ENCODE data around the gene CFP.

Gene CFP

DNA sequence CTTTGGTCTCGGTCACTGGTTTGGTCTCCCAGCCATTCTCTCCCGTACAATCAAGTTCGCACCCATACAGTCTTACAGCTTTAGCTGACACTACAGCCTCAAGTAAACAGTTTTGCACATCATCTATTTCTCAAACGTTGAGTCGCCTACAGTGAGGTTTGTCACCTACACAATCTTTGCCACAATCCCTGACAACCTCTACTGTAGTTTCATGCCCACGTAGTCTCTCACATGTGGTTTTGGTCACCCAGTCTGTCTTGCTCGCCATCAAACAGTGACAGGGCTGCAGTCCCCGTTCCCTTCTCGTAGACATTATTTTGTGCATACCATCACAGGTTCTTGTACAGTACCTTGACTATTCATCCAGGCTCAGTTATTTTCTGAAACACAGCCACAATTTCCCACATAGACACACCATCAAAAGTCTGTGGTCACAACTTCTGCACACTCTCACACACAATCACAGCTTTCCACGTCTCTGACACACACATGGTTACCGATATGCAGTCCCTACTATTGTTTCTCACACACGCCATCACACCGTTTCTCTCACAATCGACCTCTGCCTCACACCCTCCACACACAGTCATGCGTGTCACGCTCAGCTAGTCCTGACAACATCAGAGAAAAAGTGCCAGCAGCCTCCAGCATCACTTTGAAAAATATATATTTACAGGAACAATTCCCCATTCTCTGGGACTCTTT, 5.3 kb upstream of the CFP start:
- TF ChIP-seq, protein P1, sequence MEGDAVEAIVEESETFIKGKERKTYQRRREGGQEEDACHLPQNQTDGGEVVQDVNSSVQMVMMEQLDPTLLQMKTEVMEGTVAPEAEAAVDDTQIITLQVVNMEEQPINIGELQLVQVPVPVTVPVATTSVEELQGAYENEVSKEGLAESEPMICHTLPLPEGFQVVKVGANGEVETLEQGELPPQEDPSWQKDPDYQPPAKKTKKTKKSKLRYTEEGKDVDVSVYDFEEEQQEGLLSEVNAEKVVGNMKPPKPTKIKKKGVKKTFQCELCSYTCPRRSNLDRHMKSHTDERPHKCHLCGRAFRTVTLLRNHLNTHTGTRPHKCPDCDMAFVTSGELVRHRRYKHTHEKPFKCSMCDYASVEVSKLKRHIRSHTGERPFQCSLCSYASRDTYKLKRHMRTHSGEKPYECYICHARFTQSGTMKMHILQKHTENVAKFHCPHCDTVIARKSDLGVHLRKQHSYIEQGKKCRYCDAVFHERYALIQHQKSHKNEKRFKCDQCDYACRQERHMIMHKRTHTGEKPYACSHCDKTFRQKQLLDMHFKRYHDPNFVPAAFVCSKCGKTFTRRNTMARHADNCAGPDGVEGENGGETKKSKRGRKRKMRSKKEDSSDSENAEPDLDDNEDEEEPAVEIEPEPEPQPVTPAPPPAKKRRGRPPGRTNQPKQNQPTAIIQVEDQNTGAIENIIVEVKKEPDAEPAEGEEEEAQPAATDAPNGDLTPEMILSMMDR (IDR thresholded peaks at IDR 0.05; ENCODE audit: low read depth, low read length), result no peak
- no peak overlapping the region for H3K4me3 ChIP-seq (ENCODE audit: low read depth, low read length)

DNA sequence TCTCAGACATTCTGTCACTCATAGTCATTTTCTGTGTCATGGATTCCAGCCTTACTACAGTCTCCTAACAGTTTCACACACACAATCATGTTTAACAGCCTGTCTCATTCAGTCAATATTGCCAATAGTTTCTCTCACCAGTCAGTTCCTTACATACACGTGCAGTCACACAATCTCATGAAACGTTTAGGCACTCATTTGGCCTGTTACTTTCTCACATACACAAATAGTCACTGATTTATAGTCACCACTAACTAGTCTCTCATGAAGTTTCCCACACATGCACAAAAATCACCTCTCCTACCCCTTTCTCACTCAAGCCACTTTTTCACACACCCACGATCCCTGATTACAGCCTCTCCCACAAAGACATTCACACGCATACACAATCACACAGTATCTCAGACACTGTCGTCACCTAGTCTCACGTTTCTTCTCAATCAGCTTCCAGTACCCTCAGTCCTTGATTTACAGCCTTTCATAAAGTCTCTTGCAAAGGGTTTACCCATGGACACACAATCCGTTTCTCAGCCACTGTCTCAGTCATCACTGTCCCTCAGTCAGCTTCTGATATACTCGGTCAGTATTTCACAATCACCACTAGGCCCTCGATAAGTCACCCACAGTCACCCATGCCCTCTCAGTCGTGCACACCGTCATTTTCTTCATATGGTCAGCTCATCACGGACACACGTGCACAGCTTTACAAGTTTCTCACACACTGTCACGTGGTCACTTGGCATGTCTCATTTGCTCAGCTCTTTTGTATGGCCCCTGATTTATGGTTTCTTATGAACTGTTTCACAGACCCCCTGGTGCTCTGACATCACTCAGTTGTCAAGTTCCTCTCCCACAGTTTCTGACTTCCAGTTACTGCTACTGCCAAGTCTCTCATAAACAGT, 4.2 kb upstream of the CFP start:
- TF ChIP-seq, protein P1 (IDR thresholded peaks at IDR 0.05; ENCODE audit: low read depth, low read length), result no peak
- H3K4me3 ChIP-seq (ENCODE audit: low read depth, low read length), result no peak overlapping the region

DNA sequence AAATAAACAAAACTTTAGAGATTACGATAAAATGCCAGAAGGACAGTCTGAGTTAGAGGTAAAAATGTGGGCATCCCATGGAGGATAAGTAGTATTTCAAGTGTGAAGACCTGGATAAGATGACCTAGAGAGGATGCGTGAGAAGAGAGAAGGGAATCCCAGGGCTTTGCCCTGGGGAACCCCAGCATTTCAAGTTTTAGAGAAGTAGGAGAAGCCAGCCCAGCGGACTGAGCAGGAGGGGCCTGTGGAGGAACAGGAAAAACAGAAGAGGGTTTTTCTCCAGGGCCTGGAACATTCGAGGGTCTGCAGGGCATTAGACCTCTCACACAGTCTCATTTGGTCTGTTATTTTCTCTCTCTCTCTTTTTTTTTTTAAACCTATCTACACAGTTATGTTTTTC, 2.9 kb upstream of the CFP start:
- no peak overlapping the region for H3K4me3 ChIP-seq (ENCODE audit: low read depth, low read length)
- TF ChIP-seq, protein P1 (IDR thresholded peaks at IDR 0.05; ENCODE audit: low read depth, low read length), result no peak

DNA sequence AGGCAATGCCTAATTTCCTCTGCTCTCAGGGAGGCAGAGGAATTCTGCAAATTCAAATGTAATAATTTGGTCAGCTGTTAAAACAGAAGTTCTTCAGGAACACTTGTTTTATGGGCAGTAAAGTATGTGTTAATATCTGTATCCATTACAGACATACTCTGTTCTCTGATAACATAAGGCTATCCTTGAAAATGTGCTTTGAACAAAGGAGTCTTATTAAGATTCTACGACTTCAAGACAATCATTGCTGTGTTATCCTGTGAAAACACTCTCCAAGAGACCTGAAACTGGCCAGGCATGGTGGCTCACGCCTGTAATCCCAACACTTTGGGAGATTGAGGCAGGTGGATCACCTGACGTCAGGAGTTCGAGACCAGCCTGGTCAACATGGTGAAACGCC, 1.9 kb upstream of the CFP start:
- H3K4me3 ChIP-seq (ENCODE audit: low read depth, low read length), result no peak overlapping the region
- TF ChIP-seq, protein P1 (IDR thresholded peaks at IDR 0.05; ENCODE audit: low read depth, low read length), result no peak

DNA sequence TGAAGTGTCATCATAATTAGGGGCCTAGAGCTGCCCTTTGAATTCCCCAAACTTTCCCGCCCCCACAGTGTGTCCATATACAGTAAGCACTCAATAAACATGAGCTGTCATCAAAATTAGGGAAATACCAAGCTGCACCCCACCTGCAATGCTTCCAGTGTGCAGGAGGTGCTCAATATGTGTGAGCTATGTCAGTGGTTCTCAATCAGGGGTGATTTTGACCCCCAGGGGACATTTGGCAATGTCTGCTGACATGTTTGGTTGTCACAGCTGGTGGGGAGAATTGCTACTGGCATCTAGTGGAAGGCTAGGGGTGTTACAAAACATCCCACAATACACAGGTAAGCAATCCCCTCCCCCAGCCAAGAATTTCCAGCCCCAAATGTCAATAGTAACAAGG, 748 bp downstream of the CFP start:
- H3K4me3 ChIP-seq (ENCODE audit: low read depth, low read length), result no peak overlapping the region
- TF ChIP-seq, protein P1 (IDR thresholded peaks at IDR 0.05; ENCODE audit: low read depth, low read length), result no peak

DNA sequence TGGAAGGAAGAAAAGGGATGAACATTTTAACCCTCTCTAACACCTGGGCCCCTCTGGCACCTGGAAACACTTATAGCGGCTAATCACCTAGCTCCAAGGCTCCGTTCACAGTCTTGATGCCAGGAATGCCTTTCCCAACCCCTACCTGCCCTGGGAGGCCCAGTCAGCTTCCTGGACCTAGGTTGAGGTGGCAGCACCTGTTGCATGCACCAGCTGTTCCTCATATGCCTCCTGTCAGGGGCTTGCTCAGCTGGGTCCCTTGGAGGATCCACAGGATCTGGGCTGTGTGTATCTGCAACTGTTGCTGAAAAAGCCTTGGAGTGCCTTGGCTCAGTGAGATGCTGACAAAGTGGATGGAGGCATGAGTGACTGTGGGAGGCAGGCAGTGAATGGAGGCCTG, 4.4 kb downstream of the CFP start:
- TF ChIP-seq, protein P1 (IDR thresholded peaks at IDR 0.05; ENCODE audit: low read depth, low read length), result no peak
- H3K4me3 ChIP-seq (ENCODE audit: low read depth, low read length), result no peak overlapping the region

DNA sequence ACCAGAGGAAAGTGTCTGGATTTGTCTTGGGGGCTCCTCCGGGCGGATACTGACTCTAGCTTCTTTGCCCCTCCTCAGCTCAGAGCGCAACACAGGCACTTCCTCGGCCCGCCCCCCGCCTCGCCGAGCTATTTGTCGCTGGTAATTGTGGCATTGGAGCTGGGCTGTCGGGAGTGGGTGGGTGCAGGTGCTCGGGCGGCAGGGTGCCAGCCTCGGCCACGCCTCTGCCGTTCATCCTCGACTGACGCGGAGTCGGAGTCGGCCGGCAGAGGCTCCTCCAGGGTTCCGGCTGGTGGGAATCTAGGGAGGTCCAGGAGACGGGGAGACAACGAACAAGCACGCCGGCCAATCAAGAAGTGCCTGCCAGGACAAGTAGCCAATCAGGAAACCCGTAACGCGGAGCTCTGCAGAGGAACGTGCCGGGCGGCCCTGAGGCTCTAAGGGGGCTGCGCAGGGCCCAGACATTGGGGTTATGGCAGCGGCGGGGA, 6.1 kb downstream of the CFP start:
- H3K4me3 ChIP-seq (ENCODE audit: low read depth, low read length), result peak overlapping the region; percentile 33

More for the DNA sequence above, 6.1 kb downstream of the CFP start:
- TF ChIP-seq, protein P1 (IDR thresholded peaks at IDR 0.05; ENCODE audit: low read depth, low read length), result no peak
